Mesenchymal stem cell (in vitro differentiated cells and primary cell): ENCODE data around the gene ANO7.

Experiments
- DNase-seq: peaks from one replicate; pipeline ENCODE4 v3.0.0-alpha.2; 2013
- H2AFZ ChIP-seq: one replicate; pipeline ENCODE4 v1.6.1; 2013; ENCODE audit warnings: low read depth, mild to moderate bottlenecking, control low read depth, inconsistent platforms, low read length, moderate library complexity
- H2AK5ac ChIP-seq: 2 replicates; pipeline ENCODE4 v1.6.1; 2013; ENCODE audit warnings: low read length, moderate library complexity, mild to moderate bottlenecking, inconsistent platforms; ENCODE audit not compliant: severe bottlenecking
- H2BK120ac ChIP-seq: one replicate; pipeline ENCODE4 v1.6.1; 2013; ENCODE audit warnings: low read depth, mild to moderate bottlenecking, inconsistent platforms, low read length, moderate library complexity
- H2BK12ac ChIP-seq, 2 experiments: one replicate each; pipeline ENCODE4 v1.6.1; 2013; ENCODE audit warnings: inconsistent platforms in 2 of 2, low read length in 2 of 2, mild to moderate bottlenecking in 2 of 2, moderate library complexity in 2 of 2, control low read depth in 1 of 2
- H2BK15ac ChIP-seq: one replicate; pipeline ENCODE4 v1.6.1; 2013; ENCODE audit warnings: mild to moderate bottlenecking, low read depth, inconsistent platforms; ENCODE audit not compliant: poor library complexity, severe bottlenecking
- H2BK5ac ChIP-seq: 2 replicates; pipeline ENCODE4 v1.6.1; 2013; ENCODE audit warnings: low read depth, mild to moderate bottlenecking, low read length, control low read depth, inconsistent platforms; ENCODE audit not compliant: poor library complexity, severe bottlenecking
- H3K14ac ChIP-seq, 2 experiments: one replicate each; pipeline ENCODE4 v1.6.1; 2013; ENCODE audit warnings: inconsistent platforms in 2 of 2, low read length in 2 of 2, control low read depth in 1 of 2, mild to moderate bottlenecking in 1 of 2, moderate library complexity in 1 of 2
- H3K18ac ChIP-seq, 2 experiments: one replicate each; pipeline ENCODE4 v1.6.1; 2013; ENCODE audit warnings: inconsistent platforms in 2 of 2, low read length in 2 of 2, control low read depth in 1 of 2, low read depth in 1 of 2, mild to moderate bottlenecking in 1 of 2
- H3K23ac ChIP-seq, 2 experiments: one replicate each; pipeline ENCODE4 v1.6.1; 2013; ENCODE audit warnings: inconsistent platforms in 2 of 2, low read length in 2 of 2, mild to moderate bottlenecking in 2 of 2, moderate library complexity in 2 of 2, control low read depth in 1 of 2
- H3K27ac ChIP-seq: 2 replicates; pipeline ENCODE4 v1.5.1; 2013; ENCODE audit warnings: mild to moderate bottlenecking, moderate library complexity, low read length, control low read depth, inconsistent platforms; ENCODE audit not compliant: poor library complexity, severe bottlenecking
- H3K27me3 ChIP-seq, 2 experiments: 2 replicates each; pipeline versions ENCODE4 v1.6.1 to v1.7.0; 2013; ENCODE audit warnings: low read length in 2 of 2, mild to moderate bottlenecking in 2 of 2, moderate library complexity in 2 of 2, control low read depth in 1 of 2, inconsistent platforms in 1 of 2; ENCODE audit not compliant: control insufficient read depth in 1 of 2, insufficient read depth in 1 of 2
- H3K36me3 ChIP-seq, 2 experiments: 2 replicates each; pipeline versions ENCODE4 v1.6.1 to v1.7.0; 2013; ENCODE audit warnings: low read length in 2 of 2, control low read depth in 1 of 2, inconsistent platforms in 1 of 2, low read depth in 1 of 2, mild to moderate bottlenecking in 1 of 2; ENCODE audit not compliant: insufficient read depth in 2 of 2, control insufficient read depth in 1 of 2
- H3K4ac ChIP-seq, 2 experiments: one replicate each; pipeline ENCODE4 v1.6.1; 2013; ENCODE audit warnings: inconsistent platforms in 2 of 2, low read length in 2 of 2, mild to moderate bottlenecking in 2 of 2, moderate library complexity in 2 of 2, control low read depth in 1 of 2, low read depth in 1 of 2
- H3K4me1 ChIP-seq: 2 replicates; pipeline ENCODE4 v1.6.1; 2013; ENCODE audit warnings: low read depth, low read length, control low read depth; ENCODE audit not compliant: control insufficient read depth, insufficient read depth
- H3K4me2 ChIP-seq: 2 replicates; pipeline ENCODE4 v1.6.1; 2013; ENCODE audit warnings: low read length, mild to moderate bottlenecking, inconsistent platforms; ENCODE audit not compliant: poor library complexity, severe bottlenecking
- H3K4me3 ChIP-seq, 2 experiments: 2 replicates each; pipeline versions ENCODE4 v1.5.1 to v1.7.0; 2013; ENCODE audit warnings: low read length in 2 of 2, mild to moderate bottlenecking in 2 of 2, control low read depth in 1 of 2, low read depth in 1 of 2; ENCODE audit not compliant: insufficient read depth in 1 of 2
- H3K79me1 ChIP-seq: replicated peaks from 2 replicates; pipeline ENCODE4 v1.6.1; 2013; ENCODE audit warnings: mild to moderate bottlenecking, control low read depth, low read length, inconsistent platforms; ENCODE audit not compliant: poor library complexity, severe bottlenecking
- H3K9ac ChIP-seq: 2 replicates; pipeline ENCODE4 v1.7.0; 2013; ENCODE audit warnings: mild to moderate bottlenecking, low read length, moderate library complexity
- H3K9me3 ChIP-seq: 2 replicates; pipeline ENCODE4 v1.7.0; 2013; ENCODE audit warnings: mild to moderate bottlenecking, low read length; ENCODE audit not compliant: control insufficient read depth
- H4K8ac ChIP-seq: one replicate; pipeline ENCODE4 v1.6.1; 2013; ENCODE audit warnings: inconsistent platforms, mild to moderate bottlenecking, low read length, moderate library complexity
- H4K91ac ChIP-seq: one replicate; pipeline ENCODE4 v1.6.1; 2013; ENCODE audit warnings: mild to moderate bottlenecking, low read length, inconsistent platforms
- WGBS: methylation state at CpG from one replicate; pipeline ENCODE4 v1.1.7; 2013; ENCODE audit warnings: mixed read lengths; 5-methylcytosine and 5-hydroxymethylcytosine counted together

The ANO7 gene

GRCh38 chr2:241260911-241261310 lies 72.4 kb downstream of the ANO7 start:
- no peak overlapping the region for H3K18ac ChIP-seq
- H3K9me3 ChIP-seq, result no peaks in the 10 kb centered on the region
- WGBS, result 94% methylated on average over 3 of the region's 3 CpGs
- H4K91ac ChIP-seq, result no peak overlapping the region
- H3K9ac ChIP-seq, result no peak overlapping the region
- H3K36me3 ChIP-seq, result peaks cover 67 to 91% of the 10 kb centered on the region in 2 experiments
- no peak overlapping the region for H2AK5ac ChIP-seq
- no peak overlapping the region for H3K4me2 ChIP-seq
- H3K23ac ChIP-seq, result no peak overlapping the region
- H2BK120ac ChIP-seq, result no peak overlapping the region
- no peak overlapping the region for H2BK15ac ChIP-seq
- DNase-seq, result no peak
- no peak overlapping the region for H2BK5ac ChIP-seq
- no peaks in the 10 kb centered on the region for H3K27me3 ChIP-seq
- no peak overlapping the region for H3K4ac ChIP-seq
- no peak overlapping the region for H2AFZ ChIP-seq
- no peak overlapping the region for H3K4me3 ChIP-seq
- peaks cover 29% of the 10 kb centered on the region for H3K79me1 ChIP-seq
- no peak overlapping the region for H3K14ac ChIP-seq
- no peak overlapping the region for H4K8ac ChIP-seq
- H3K27ac ChIP-seq, result no peak overlapping the region
- no peaks in the 10 kb centered on the region for H3K4me1 ChIP-seq
- H2BK12ac ChIP-seq, result no peak overlapping the region

GRCh38 chr2:241261628-241262027 lies 73.2 kb downstream of the ANO7 start:
- H2BK5ac ChIP-seq, result no peak overlapping the region
- H3K9ac ChIP-seq, result no peak overlapping the region
- 100% methylated on average over 3 of the region's 4 CpGs for WGBS
- H2BK120ac ChIP-seq, result no peak overlapping the region
- H3K4me1 ChIP-seq, result no peaks in the 10 kb centered on the region
- H3K4ac ChIP-seq, result no peak overlapping the region
- DNase-seq, result no peak
- H2BK15ac ChIP-seq, result no peak overlapping the region
- peak overlapping the region in 1 of 2 experiments; percentile 30 for H2BK12ac ChIP-seq
- no peak overlapping the region for H2AK5ac ChIP-seq
- no peak overlapping the region for H2AFZ ChIP-seq
- no peak overlapping the region for H3K23ac ChIP-seq
- H3K27ac ChIP-seq, result no peak overlapping the region
- no peak overlapping the region for H4K91ac ChIP-seq
- no peak overlapping the region for H3K4me2 ChIP-seq
- peaks cover 66 to 91% of the 10 kb centered on the region in 2 experiments for H3K36me3 ChIP-seq
- no peak overlapping the region for H3K4me3 ChIP-seq
- H3K27me3 ChIP-seq, result no peaks in the 10 kb centered on the region
- no peak overlapping the region for H3K18ac ChIP-seq
- no peak overlapping the region for H3K14ac ChIP-seq
- H4K8ac ChIP-seq, result no peak overlapping the region
- H3K9me3 ChIP-seq, result no peaks in the 10 kb centered on the region
- H3K79me1 ChIP-seq, result peaks cover 23% of the 10 kb centered on the region

- H3K27me3 ChIP-seq, result no peaks in the 10 kb centered on the region
- peaks cover 67 to 93% of the 10 kb centered on the region in 2 experiments for H3K36me3 ChIP-seq
- no peak overlapping the region for H3K9ac ChIP-seq
- no peak overlapping the region for H2BK120ac ChIP-seq
- no peak overlapping the region for H3K4me2 ChIP-seq
- H2BK12ac ChIP-seq, result no peak overlapping the region
- no peak overlapping the region for H2BK5ac ChIP-seq
- H4K8ac ChIP-seq, result no peak overlapping the region
- H3K14ac ChIP-seq, result no peak overlapping the region
- no peaks in the 10 kb centered on the region for H3K9me3 ChIP-seq
- H3K27ac ChIP-seq, result no peak overlapping the region
- H3K4ac ChIP-seq, result no peak overlapping the region
- 94% methylated on average over 7 of the region's 7 CpGs for WGBS
- peaks cover 22% of the 10 kb centered on the region for H3K79me1 ChIP-seq
- H2AK5ac ChIP-seq, result no peak overlapping the region
- no peak overlapping the region for H3K18ac ChIP-seq
- H2AFZ ChIP-seq, result no peak overlapping the region
- no peak for DNase-seq
- no peak overlapping the region for H3K4me3 ChIP-seq
- no peak overlapping the region for H3K23ac ChIP-seq
- H4K91ac ChIP-seq, result no peak overlapping the region
- no peak overlapping the region for H2BK15ac ChIP-seq
- peaks cover 2% of the 10 kb centered on the region for H3K4me1 ChIP-seq
Observed at GRCh38 chr2:241263061-241263460, 74.6 kb downstream of the ANO7 start.

GRCh38 chr2:241265506-241265905 lies 77.0 kb downstream of the ANO7 start:
- Histone ChIP-seq H4K8ac (no peak overlapping the region), H3K4me2 (no peak overlapping the region), H2BK12ac (no peak overlapping the region), H3K9ac (no peak overlapping the region), H3K36me3 (peaks cover 71 to 84% of the 10 kb centered on the region in 2 experiments), H3K27ac (no peak overlapping the region), H2BK120ac (no peak overlapping the region), H3K4me3 (no peak overlapping the region), H2BK5ac (no peak overlapping the region), H4K91ac (no peak overlapping the region), H3K23ac (no peak overlapping the region), H3K79me1 (peaks cover 17% of the 10 kb centered on the region), H3K27me3 (no peaks in the 10 kb centered on the region), H2AFZ (no peak overlapping the region), H3K4ac (no peak overlapping the region), H3K4me1 (peaks cover 18% of the 10 kb centered on the region), H3K9me3 (no peaks in the 10 kb centered on the region), H3K14ac (no peak overlapping the region), H3K18ac (no peak overlapping the region), H2AK5ac (no peak overlapping the region), H2BK15ac (no peak overlapping the region)
- DNase-seq, result no peak
- WGBS, result 98% methylated on average over 5 of the region's 5 CpGs
